Putamen (tissue), 1 donor: ENCODE data around the gene KNOP1.
"Not testable (repeated sequence)": the region's sequence is repeated elsewhere in the genome, so short reads cannot be mapped to it uniquely, and the experiment has no call there.

Source experiments
- DNase-seq: peaks from one replicate; pipeline ENCODE4 v3.0.0-alpha.2; 2016; ENCODE audit warnings: low spot score

The KNOP1 gene

GRCh38 chr16:19683453-19684236 lies 34.4 kb downstream of the KNOP1 start:
- DNase-seq: no peak

DNA sequence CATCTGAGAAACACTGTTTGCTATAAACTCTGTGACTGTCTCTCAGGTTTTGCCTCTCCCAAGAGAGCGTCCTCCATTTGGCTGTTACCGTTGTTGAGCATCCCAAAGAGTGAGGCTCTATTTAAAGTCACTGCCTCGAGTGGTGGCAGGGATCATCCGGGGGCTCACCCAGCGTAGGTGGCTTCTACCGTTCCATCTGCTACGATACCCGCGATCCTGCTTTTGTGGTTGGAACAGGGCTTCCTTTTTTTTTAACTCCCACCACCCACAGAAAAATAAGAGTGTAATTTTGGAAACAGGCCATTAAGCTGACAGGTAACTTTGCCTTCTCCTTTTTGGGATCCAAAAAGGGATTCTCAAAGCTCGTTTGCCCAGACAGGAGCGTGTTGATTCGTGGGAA lies 36.4 kb downstream of the KNOP1 start:
- peak; percentile 58 for DNase-seq

DNA sequence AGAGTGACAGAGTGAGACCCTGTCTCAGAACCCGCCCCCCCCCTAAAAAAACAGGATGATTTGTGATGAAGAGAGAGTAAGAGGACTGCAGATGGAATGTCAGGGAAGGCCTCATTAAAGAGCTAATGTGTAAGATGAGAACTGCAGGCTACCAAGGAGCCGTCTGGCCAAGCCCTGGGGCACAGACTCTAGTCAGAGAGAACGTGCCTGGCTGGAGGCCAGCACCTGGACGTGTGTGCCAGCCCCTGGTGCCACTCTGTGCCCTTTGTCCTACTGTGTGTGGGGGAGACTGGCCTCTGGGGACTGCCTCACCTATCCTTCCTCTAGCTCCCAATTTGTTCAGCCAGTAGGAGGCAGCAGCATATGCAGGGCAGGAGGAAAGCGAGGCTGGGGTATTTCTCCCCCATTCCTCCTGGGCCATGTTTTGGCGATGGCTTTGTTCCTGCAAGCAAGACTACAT lies 37.1 kb downstream of the KNOP1 start:
- DNase-seq: no peak

- not testable (repeated sequence) for DNase-seq
These were observed 38.7 kb downstream of the KNOP1 start for GRCh38 chr16:19679281-19679680.

DNA sequence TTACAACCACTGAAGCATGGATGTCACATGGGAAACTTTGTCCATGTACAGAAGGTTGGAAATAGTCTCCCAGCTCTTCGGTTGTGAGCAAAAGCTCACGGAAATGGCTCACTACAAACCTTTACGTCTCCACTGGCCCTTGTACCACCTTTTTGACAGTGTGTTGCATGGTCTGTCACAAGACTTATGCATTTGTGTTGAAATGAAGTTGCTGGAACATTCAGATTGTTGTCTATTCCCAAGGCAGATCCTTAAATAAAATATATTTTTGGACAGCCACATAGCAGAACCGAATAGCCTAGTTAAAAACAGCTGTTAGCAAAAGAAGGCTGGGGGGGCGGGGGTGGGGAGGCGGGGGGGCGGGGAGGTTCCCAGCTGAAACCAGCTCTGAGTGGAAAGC lies 39.2 kb downstream of the KNOP1 start:
- DNase-seq: no peak

GRCh38 chr16:19677402-19677801 lies 40.6 kb downstream of the KNOP1 start:
- no peak for DNase-seq

DNA sequence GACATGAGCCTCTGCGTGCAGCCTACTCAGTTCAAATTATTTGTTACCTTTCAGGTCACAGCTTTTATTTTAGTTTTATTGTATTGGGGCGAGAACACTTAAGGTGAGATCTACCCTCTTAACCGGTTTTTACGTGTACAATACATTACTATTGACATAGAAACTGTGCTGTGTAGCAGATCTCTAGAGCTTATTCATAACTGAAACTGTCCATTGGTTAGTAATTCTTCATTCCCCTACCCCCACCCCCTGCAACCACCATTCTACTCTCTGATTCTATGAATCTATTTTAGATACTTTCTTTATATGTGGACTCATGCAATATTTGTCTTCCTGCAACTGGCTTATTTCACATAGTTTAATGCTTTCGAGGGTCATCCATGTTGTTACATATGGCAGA lies 43.5 kb downstream of the KNOP1 start:
- DNase-seq: no peak

GRCh38 chr16:19672378-19672777 lies 45.6 kb downstream of the KNOP1 start:
- no peak for DNase-seq

DNA sequence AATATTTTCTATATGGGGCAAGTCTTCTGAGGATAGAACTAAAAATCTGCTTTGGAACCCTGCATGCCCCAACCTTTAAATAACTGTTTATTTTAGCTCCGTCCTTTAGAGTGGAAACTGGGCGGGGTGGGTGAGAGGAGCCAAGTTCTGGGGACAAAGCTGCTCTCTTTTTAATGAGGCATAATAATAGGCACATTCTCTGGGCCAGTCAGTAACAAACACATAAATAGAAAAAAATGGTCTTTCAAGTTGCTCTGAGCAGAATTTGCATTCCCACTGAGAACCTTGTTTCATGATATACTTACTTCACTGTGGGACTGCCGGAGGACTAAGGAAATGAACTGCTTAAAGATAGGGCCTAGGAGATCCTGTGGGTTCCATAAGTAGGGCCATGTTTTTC lies 51.5 kb downstream of the KNOP1 start:
- peak; percentile 90 for DNase-seq

DNA sequence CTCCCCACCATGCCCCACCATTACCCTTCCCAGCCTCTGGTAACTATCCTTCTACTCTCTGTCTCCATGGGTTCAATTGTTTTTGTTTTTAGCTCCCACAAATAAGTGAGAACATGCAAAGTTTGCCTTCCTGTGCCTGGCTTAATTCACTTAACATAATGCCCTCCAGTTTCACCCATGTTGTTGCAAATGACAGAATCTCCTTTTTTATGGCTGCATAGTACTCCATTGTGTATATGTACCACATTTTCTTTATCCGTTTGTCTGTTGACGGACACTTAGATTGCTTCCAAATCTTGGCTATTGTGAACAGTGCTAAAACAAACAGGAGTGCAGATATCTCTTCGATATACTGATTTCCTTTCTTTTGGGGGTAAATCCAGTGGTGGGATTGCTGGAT lies 52.7 kb downstream of the KNOP1 start:
- not testable (repeated sequence) for DNase-seq

DNA sequence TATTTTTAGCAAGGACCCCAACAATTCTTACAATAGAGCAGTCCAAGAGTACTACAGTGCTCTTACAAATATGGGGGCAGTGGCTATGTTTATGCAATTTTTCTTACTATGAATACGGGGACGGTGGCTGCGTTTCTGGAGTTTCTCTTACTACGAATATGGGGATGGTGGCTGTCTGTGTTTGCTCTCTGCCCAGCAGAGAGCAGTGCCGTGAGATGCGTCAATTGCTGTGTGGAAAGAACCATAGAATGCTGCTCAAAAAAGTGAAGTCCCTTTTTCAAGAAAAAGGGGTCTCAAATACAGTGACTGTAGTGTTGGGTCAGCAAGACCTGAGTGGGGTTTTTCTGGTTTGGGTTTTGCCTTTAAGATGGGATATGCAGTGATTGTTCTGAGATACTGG lies 53.9 kb downstream of the KNOP1 start:
- DNase-seq: no peak

DNA sequence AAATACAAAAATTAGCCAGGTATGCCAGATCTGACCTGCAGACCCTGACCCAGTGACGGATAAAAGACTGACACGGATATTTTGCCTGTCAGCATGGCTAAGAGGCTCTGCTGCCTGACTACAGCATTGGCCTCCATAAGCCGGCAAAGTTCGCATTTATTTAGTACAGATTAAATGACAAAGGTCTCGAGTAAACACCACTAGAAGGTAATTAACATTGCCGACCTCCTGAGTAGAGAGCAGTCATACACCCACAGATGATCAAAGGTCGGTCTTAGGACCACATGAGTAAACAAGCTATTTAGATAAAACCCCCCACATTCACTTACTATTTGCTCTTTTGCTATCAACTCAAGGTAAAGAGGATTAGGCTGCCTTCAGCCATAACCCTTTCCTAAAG lies 55.7 kb downstream of the KNOP1 start:
- no peak for DNase-seq

DNA sequence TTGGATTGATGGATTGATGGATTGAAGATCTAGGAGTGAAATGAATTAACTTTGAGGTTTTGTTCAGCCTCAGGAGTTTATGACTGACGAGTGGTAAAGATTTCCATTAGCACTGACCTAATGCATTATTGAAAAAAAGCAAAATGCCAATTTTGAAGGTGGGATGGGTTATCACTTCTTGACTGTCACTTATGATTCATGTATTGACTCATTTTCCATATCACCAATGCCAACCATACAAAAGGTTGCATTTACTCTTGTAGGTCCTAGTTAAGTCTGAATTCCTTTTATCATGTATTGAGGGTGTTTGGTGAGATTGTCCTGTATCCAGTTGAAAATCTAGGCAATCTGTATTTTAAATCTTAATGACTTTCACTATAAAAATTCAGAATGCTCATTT lies 57.6 kb downstream of the KNOP1 start:
- DNase-seq: no peak

GRCh38 chr16:19659554-19659953 lies 58.5 kb downstream of the KNOP1 start:
- DNase-seq: peak; percentile 62

- no peak for DNase-seq
These were observed 60.2 kb downstream of the KNOP1 start for GRCh38 chr16:19657831-19658230.

GRCh38 chr16:19655242-19655777 lies 62.7 kb downstream of the KNOP1 start:
- DNase-seq: no peak

- DNase-seq: no peak
These were observed 63.9 kb downstream of the KNOP1 start for GRCh38 chr16:19654147-19654546.
